Spleen (tissue), 13 donors: ENCODE measurements around the gene PRAMEF13. TPM values are rescaled to one million over a fixed set of nuclear protein-coding genes. Genes with fewer than 3 reads are reported as not detected.
A peak's percentile ranks its signal among the peaks of the same experiment; 100 is the strongest.
"Not testable (repeated sequence)": the region's sequence is repeated elsewhere in the genome, so short reads cannot be mapped to it uniquely, and the experiment has no call there.

Experiments used
- DNase-seq: peaks from one replicate; pipeline ENCODE4 v3.0.0-alpha.2; 2020
- H3K27ac ChIP-seq, 8 donors: fragments of 200-600 bp; sonication (generic) in 7 of 8; 1 replicate in 4 of 8; 2 replicates in 4 of 8; pipeline versions ENCODE4 v1.5.0 to v1.8.0; 2016 to 2021; ENCODE audit warnings: inconsistent platforms in 4 of 8, mild to moderate bottlenecking in 4 of 8, moderate library complexity in 1 of 8
- H3K27me3 ChIP-seq, 7 donors: fragments of 200-600 bp; sonication (generic) in 6 of 7; replicated peaks in 1 of 7; 1 replicate in 4 of 7; 2 replicates in 3 of 7; pipeline versions ENCODE4 v1.5.0 to v1.8.0; 2016 to 2021; ENCODE audit warnings: inconsistent platforms in 3 of 7, mild to moderate bottlenecking in 1 of 7
- H3K36me3 ChIP-seq, 6 donors: fragments of 200-600 bp; sonication (generic) in 5 of 6; 1 replicate in 4 of 6; 2 replicates in 2 of 6; pipeline versions ENCODE4 v1.5.0 to v1.8.0; 2016 to 2021; ENCODE audit warnings: inconsistent platforms in 2 of 6
- H3K4me1 ChIP-seq, 6 donors: fragments of 200-600 bp; sonication (generic) in 5 of 6; 1 replicate in 3 of 6; 2 replicates in 3 of 6; pipeline versions ENCODE4 v1.5.0 to v1.8.0; 2016 to 2021; ENCODE audit warnings: inconsistent platforms in 3 of 6
- H3K4me3 ChIP-seq, 8 donors: fragments of 200-600 bp; sonication (generic) in 7 of 8; 1 replicate in 4 of 8; 2 replicates in 4 of 8; pipeline versions ENCODE4 v1.5.0 to v1.8.0; 2016 to 2021; ENCODE audit warnings: inconsistent platforms in 4 of 8, mild to moderate bottlenecking in 4 of 8, moderate library complexity in 2 of 8
- H3K9me3 ChIP-seq, 8 donors: fragments of 200-600 bp; sonication (generic) in 7 of 8; 1 replicate in 4 of 8; 2 replicates in 4 of 8; pipeline versions ENCODE4 v1.5.0 to v1.8.0; 2016 to 2021; ENCODE audit warnings: inconsistent platforms in 4 of 8
- WGBS, 5 donors: extraction: QIAGEN DNeasy Blood & Tissue Kit in 3 of 5; methylation state at CpG; one replicate each; pipeline versions ENCODE4 v1.1.5 to v1.1.7; 2013 to 2018; 5-methylcytosine and 5-hydroxymethylcytosine counted together
- intact Hi-C: fragments of 100-400 bp; cut with DNase I; formaldehyde crosslinking; loops from one replicate; pipeline ENCODE4 v1.15.0; 2023; ENCODE audit warnings: low total_unique reads
- long read RNA-seq, 2 donors: transcript quantifications; one replicate each; lab custom pipeline, GENCODE V29; 2026
- polyA plus RNA-seq, 3 donors: library from polyadenylated mRNA; stranded (reverse); fragments of 200-250 nt; gene quantifications; one replicate each; pipeline ENCODE4 v1.2.1, GENCODE V29; 2013
- total RNA-seq, 7 donors: library from RNA; depleted of rRNA in 3 of 7; stranded (reverse); fragments of >200 nt in 3 of 7; fragmentation: NEBNext Ultra II Directional in 4 of 7; extraction: Animal tissue kit (Norgen Biotek cat#: 25700) in 4 of 7; gene quantifications; one replicate each; pipeline versions ENCODE4 v1.1.0 to v1.2.1, GENCODE V29; 2016 to 2021
- donor health status: healthy with polysubstance abuse.
- donor health status: DM: no; HTN: no; CAD: no; lungs with moderate emphysema.
- donor health status: DM: no; HTN: no; CAD: no.
- donor health status: Bipolar disorder and iron deficiency.
- donor health status: healthy.
- donor health status: DM: no; HTN: no; CAD: no.
- donor health status: DM: yes; HTN: yes; CAD: no.

Gene PRAMEF13, protein sequence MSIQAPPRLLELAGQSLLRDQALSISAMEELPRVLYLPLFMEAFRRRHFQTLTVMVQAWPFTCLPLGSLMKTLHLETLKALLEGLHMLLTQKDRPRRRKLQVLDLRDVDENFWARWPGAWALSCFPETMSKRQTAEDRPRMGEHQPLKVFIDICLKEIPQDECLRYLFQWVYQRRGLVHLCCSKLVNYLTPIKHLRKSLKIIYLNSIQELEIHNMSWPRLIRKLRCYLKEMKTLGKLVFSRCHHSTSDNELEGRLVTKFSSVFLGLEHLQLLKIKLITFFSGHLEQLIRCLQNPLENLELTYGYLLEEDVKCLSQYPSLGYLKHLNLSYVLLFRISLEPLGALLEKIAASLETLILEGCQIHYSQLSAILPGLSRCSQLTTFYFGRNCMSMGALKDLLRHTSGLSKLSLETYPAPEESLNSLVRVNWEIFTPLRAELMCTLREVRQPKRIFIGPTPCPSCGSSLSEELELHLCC
- not detected for total RNA-seq
- polyA plus RNA-seq = not detected
- long read RNA-seq, donor 1 = 0 reads
- long read RNA-seq, donor 2 = 0 reads

DNA sequence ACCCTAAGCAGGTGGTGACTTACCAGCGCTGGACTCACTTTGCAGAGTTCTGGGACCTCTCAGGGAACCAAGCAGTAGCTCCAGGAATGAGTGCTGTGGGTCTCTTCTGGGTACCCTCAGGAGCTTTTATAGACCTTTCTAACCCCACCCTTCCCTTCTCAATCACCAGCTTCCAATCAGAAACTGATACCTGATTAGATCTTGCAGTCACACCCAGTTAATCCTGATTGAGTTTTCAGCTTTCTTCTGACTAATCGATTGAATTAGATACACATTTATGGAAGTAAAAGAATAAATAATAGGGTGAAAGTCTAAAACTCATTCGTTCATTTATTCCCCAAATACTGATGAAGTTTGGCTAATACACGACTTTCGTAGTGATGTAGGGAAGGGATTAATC is at the start of gene PRAMEF13:
Gene PRAMEF13, minus strand, starts transcription at position 101 of the 400 bp plus-strand sequence. CDS start 1,820 bp downstream, outside the sequence.
- WGBS, 5 donors = no CpG with 5 or more reads among the region's 5 CpGs
- H3K4me1 ChIP-seq, H3K9me3 ChIP-seq, H3K4me3 ChIP-seq, DNase-seq, intact Hi-C loops, H3K27ac ChIP-seq, H3K36me3 ChIP-seq, H3K27me3 ChIP-seq: not testable (repeated sequence)

DNA sequence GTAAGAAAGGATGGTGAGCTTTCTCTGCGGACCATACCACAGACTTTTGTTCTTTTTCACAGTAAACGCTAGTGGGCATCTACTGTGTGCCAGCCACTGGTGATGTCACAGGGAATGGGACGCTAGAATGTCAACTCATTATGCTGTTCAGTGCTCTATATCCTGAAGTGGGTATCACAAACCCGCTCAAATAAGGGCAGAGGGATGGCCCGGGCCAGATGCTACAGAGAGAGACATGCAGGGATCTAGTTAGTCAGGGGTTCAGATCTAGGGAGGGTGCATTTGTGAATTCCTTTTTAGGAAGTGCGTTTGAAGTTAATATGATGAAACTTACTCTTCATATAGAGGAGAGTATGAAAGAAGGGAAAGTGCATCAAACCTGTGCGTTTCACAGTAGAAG is 45.9 kb upstream of the PRAMEF13 start:
- DNase-seq, H3K4me3 ChIP-seq, H3K36me3 ChIP-seq, H3K27ac ChIP-seq, H3K9me3 ChIP-seq, intact Hi-C loops, H3K4me1 ChIP-seq: not testable (repeated sequence)
- H3K27me3 ChIP-seq = peaks cover 0 to 21% (median 0%) of the 10 kb centered on the region in 7 donors
- 72 to 91% (median 81%) methylated on average over 6 to 7 of the region's 7 CpGs for WGBS, 5 donors

DNA sequence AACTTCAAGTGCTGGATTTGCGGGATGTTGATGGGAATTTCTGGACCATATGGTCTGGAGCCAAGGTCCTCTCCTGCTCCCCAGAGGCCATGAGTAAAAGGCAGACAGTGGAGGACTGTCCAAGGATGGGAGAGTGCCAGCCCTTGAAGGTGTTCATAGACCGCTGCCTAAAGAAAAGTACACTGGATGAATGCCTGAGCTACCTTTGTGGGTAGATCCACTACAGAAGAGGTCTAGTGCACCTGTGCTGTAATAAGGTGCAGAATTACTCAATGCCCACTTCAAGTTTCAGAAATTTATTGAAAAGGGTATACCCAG is 45.3 kb upstream of the PRAMEF13 start:
- H3K4me3 ChIP-seq, H3K27ac ChIP-seq, DNase-seq, H3K4me1 ChIP-seq, intact Hi-C loops, H3K9me3 ChIP-seq, H3K36me3 ChIP-seq: not testable (repeated sequence)
- 71 to 87% (median 86%) methylated on average over 2 of the region's 2 CpGs for WGBS, 5 donors
- H3K27me3 ChIP-seq = peaks cover 0 to 21% (median 0%) of the 10 kb centered on the region in 7 donors

DNA sequence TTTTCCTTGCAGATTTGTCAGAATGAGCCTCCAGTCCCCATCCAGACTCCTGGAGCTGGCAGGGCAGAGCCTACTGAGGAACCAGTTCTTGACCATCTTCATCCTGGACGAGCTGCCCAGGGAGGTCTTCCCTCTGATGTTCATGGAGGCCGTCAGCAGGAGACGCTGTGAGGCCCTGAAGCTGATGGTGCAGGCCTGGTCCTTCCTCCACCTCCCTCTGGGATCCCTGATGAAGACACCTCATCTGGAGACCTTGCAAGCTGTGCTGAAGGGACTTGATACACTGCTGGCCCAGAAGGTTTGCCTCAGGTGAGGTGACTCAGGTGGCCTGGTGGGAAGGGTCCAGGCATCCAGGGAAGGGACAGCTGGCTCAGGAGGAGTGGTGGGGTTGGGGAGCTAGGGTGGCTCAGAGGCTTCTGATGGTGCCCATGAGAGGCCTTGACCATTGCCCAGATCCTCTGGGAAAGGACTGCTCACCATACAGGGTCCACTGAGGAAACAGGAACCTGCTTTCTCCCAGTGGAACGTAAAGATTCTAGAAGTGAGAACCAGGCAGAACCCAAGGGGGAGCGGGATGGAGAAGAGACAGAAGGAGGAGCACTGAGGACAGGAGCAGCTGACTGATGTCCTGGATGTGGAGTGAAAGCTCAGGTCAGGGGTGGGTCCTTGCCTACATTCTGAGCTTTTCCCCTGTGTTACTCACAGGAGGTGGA is 44.8 kb upstream of the PRAMEF13 start:
- H3K36me3 ChIP-seq, H3K4me1 ChIP-seq, H3K9me3 ChIP-seq, intact Hi-C loops, H3K4me3 ChIP-seq, H3K27ac ChIP-seq, DNase-seq: not testable (repeated sequence)
- 67 to 88% (median 75%) methylated on average over 5 of the region's 5 CpGs for WGBS, 5 donors
- H3K27me3 ChIP-seq = peaks cover 0 to 21% (median 0%) of the 10 kb centered on the region in 7 donors

DNA sequence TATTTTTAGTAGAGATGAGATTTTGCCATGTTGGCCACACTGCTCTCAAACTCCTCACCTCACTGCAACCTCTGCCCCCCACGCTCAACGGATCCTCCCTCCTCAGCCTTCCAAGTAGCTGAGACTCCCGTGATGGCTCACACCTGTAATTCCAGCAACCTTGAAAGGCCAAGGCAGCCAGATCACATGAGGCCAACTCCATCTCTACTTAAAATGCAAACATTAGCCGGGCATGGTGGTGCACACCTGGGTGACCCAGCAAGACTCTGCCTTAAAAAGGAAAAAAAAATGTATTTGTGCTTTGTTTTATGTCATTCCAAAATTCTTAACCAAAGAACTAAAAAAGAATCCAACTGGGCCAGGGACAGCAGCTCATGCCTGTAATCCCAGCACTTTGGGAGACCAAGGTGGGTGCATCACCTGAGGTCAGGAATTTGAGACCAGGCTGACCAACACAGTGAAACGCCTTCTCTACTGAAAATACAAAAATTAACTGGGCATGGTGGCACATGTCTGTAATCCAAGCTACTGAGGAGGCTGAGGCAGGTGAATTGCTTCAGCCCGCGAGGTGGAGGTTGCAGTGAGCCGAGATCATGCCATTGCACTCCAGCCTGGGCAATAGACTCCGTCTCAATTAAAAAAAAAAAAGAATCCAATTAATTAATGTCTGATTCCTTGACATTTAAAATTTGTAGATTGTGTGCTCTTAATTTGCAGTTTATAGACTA is 42.5 kb upstream of the PRAMEF13 start:
- H3K27me3 ChIP-seq = peaks cover 0 to 21% (median 2%) of the 10 kb centered on the region in 7 donors
- WGBS, 5 donors = 82 to 90% (median 85%) methylated on average over 9 of the region's 9 CpGs
- H3K4me1 ChIP-seq, H3K27ac ChIP-seq, intact Hi-C loops, H3K4me3 ChIP-seq, H3K9me3 ChIP-seq, DNase-seq, H3K36me3 ChIP-seq: not testable (repeated sequence)

DNA sequence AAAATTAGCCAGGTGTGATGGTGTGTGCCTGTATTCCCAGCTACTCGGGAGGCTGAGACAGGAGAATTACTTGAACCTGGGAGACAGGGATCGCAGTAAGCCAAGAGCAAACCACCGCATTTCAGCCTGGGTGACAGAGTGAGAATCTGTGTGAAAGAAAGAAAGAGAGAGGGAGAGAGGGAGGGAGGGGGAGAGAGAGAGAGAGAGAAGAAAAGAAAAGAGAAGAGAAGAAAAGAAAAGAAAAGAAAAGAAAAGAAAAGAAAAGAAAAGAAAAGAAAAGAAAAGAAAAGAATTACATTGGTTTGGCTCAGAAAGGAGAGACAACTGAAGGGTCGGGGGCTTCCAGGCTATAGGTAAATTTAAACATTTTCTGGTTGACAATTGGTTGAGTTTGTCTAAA is 38.4 kb upstream of the PRAMEF13 start:
- H3K9me3 ChIP-seq, H3K4me1 ChIP-seq, intact Hi-C loops, H3K36me3 ChIP-seq, H3K27ac ChIP-seq, H3K4me3 ChIP-seq, DNase-seq: not testable (repeated sequence)
- H3K27me3 ChIP-seq = peaks cover 0 to 10% (median 4%) of the 10 kb centered on the region in 7 donors
- WGBS, 5 donors = 87 to 93% (median 89%) methylated on average over 4 of the region's 4 CpGs

DNA sequence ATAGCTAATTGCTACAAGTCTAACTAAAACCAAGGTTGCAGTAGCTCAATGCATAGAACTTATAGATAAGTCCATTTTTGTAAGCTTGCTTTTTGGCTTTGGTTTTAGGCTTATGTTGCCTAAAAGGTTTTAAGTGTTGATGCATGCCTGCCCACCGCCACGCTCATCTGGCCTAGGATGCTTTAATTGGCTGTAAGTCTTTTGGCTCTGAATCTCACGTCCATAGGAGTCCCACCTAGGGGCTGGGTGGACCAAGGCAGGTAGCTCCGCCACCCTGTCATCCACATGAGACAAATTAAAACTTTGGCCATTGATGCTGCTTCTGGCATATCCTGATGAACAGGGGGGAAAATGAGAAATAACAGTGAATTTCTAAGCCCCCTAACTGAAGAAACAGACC is 36.4 kb upstream of the PRAMEF13 start:
- DNase-seq = peak; percentile 39
- intact Hi-C loops, H3K4me3 ChIP-seq, H3K9me3 ChIP-seq, H3K27ac ChIP-seq, H3K36me3 ChIP-seq, H3K4me1 ChIP-seq, H3K27me3 ChIP-seq: not testable (repeated sequence)
- 58 to 83% (median 74%) methylated on average over 3 to 4 of the region's 4 CpGs for WGBS, 5 donors

DNA sequence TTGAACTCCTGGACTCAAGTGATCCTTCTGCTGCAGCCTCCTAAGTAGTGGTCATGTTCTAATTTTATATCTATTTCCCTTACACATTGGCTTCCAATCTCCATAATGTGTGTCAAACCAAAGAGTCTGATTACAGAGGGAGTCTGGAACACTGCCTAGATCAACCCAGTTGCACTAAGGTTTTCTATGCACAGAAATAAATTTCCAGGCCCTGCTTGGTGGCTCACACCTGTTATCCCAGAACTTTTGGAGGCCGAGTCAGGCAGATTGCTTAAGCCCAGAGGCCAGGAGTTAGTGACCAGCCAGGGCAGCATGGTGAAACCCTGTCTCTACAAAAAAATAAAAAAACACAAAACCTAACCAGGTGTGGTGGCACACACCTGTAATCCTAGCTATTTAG is 32.8 kb upstream of the PRAMEF13 start:
- H3K27me3 ChIP-seq = peaks cover 0 to 31% (median 0%) of the 10 kb centered on the region in 7 donors
- H3K27ac ChIP-seq, intact Hi-C loops, H3K9me3 ChIP-seq, H3K36me3 ChIP-seq, H3K4me1 ChIP-seq, H3K4me3 ChIP-seq: not testable (repeated sequence)
- 66 to 84% (median 74%) methylated on average over 1 of the region's 1 CpG for WGBS, 5 donors
- peak; percentile 9 for DNase-seq

DNA sequence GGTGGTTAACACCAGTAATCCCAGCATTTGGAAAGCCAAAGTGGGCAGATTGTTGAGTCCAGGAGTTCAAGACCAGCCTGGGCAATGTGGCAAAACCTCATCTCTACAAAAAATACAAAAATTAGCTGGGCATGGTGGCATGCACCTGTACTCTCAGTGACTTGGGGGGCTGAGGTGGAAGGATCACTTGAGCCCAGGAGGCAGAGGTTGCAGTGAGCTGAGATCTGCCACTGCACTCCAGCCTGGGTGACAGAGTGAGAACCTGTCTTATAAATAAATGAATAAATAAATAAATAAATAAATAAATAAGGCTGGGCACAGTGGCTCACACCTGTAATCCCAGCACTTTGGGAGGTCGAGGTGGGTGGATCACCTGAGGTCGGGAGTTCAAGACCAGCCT is 30.8 kb upstream of the PRAMEF13 start:
- H3K4me3 ChIP-seq, intact Hi-C loops, H3K9me3 ChIP-seq, H3K27ac ChIP-seq, H3K4me1 ChIP-seq, H3K36me3 ChIP-seq: not testable (repeated sequence)
- peaks cover 0 to 31% (median 0%) of the 10 kb centered on the region in 7 donors for H3K27me3 ChIP-seq
- DNase-seq = peak; percentile 10
- WGBS, 5 donors = 64 to 75% (median 69%) methylated on average over 2 of the region's 2 CpGs

DNA sequence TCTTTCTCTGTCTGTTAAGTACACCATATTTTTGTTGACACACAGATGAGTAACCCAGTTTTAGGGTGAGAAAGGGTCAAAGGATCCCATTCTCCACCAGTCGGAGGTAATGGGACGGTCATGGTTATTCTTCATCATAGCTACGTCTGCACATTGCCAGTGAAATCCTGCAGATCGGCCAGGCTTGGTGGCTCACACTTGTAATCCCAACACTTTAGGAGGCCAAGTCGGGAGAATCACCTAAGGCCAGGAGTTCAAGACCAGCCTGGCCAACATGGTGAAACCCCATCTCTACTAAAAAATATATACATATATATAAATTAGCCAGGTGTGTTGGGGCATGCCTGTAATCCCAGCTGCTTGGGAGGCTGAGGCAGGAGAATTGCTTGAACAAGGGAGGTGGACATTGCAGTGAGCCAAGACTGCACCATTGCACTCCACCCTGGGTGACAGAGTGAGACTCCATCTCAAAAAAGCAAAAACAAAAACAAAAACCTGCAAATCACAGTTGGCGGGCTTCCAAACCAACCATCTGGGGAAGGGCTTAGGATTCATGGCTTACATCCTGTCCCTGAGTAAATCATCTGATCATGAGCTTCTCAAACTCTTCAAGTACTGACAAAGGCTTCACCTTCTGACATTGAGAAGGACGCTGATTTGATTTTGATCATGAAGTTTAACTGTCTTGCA is 30.0 kb upstream of the PRAMEF13 start:
- not testable (repeated sequence) for H3K36me3 ChIP-seq
- WGBS, 5 donors = 73 to 86% (median 80%) methylated on average over 7 of the region's 7 CpGs

More for the DNA sequence above, 30.0 kb upstream of the PRAMEF13 start:
- H3K27me3 ChIP-seq = peaks cover 0 to 31% (median 0%) of the 10 kb centered on the region in 7 donors
- H3K9me3 ChIP-seq, H3K4me3 ChIP-seq, H3K4me1 ChIP-seq, H3K27ac ChIP-seq, intact Hi-C loops: not testable (repeated sequence)
- peak; percentile 32 for DNase-seq
